GM12873 (cell line): Measurements from ENCODE around the gene NAA20.

Experiments
- TF ChIP-seq, protein P1 (sequence below): IDR thresholded peaks from 2 replicates; pipeline ENCODE4 v1.5.1; 2012; ENCODE audit warnings: low read depth, mild to moderate bottlenecking, moderate library complexity, low read length, control low read depth; ENCODE audit not compliant: insufficient read depth; ENCODE audit errors: missing control alignments

NAA20 gene

DNA sequence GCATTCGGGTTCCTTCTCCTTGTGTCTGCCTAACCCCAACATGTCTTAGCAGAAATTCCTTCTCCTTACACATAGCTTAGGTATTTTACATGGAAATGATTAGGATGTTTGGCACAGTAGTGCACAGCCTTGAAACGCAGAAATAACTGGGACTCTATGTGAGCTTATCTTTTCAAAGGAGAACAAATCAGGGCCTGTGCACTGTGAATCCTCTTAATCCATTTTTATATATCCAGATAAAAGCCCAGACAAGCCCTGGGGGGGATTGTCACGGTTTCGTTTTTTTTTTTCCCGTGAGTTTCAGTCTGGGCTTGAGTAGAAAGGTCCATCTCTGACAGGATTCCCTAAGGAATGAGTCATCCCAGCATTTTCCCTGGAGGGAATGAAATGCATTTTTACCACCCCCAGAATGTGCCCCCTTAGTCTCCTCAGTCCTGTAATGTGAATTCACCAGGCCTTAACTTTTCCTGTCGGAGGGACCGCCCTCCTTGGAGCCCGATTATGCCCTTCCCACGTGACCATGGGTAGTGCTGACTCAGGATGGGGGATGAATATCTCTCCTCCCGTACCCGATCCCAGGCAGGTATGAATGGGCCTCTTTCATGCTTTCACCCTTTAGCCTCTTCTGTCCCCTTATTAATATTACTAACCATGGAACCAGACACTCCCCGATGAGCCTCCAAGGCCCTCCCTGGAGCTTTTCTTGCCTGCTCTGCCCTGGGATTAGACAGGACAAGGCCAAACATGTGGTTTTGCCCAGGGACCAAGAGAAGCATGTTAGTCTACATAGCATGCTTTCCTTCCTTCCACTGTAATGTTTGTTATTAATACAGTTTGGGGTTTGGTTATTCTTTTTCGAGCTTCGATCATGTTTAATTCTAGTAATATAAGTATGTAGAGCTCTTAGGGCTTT is 23.9 kb upstream of the NAA20 start:
- TF ChIP-seq, protein P1, sequence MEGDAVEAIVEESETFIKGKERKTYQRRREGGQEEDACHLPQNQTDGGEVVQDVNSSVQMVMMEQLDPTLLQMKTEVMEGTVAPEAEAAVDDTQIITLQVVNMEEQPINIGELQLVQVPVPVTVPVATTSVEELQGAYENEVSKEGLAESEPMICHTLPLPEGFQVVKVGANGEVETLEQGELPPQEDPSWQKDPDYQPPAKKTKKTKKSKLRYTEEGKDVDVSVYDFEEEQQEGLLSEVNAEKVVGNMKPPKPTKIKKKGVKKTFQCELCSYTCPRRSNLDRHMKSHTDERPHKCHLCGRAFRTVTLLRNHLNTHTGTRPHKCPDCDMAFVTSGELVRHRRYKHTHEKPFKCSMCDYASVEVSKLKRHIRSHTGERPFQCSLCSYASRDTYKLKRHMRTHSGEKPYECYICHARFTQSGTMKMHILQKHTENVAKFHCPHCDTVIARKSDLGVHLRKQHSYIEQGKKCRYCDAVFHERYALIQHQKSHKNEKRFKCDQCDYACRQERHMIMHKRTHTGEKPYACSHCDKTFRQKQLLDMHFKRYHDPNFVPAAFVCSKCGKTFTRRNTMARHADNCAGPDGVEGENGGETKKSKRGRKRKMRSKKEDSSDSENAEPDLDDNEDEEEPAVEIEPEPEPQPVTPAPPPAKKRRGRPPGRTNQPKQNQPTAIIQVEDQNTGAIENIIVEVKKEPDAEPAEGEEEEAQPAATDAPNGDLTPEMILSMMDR = no peak

DNA sequence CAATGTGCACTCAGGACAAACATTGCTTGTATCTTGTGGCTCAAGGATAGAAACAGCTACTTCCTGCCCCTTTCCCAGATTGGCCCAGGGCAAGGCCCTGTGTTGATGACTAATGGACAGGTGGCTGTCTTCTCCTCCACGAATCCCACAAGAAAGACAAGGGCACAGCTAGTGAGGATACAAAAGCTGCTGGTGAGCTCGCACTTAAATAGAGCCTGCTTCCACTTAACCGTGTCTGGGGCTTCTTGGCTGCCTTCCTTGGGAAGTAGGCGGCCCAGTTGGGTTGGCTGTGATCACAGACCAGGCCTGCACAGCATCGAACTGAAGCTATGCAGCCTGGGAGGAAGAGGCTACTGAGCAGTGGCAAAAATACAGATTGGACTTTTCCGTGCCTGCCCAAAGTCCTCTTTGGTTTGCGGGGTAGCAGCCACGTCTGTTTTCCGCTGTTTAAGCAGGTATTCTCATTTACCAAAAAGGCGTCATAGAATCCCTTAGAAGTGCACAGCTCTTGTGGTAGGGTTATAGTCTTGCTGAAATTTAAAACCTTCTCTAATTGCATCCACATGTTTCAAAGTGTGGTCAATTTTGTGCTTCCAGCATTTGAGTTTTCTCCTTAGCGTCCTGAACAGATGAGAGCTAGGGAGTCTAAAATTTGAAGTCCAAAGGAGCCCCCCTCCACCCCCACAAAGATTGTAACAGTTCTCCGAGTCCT is 23.0 kb upstream of the NAA20 start:
- TF ChIP-seq, protein P1 = no peak

DNA sequence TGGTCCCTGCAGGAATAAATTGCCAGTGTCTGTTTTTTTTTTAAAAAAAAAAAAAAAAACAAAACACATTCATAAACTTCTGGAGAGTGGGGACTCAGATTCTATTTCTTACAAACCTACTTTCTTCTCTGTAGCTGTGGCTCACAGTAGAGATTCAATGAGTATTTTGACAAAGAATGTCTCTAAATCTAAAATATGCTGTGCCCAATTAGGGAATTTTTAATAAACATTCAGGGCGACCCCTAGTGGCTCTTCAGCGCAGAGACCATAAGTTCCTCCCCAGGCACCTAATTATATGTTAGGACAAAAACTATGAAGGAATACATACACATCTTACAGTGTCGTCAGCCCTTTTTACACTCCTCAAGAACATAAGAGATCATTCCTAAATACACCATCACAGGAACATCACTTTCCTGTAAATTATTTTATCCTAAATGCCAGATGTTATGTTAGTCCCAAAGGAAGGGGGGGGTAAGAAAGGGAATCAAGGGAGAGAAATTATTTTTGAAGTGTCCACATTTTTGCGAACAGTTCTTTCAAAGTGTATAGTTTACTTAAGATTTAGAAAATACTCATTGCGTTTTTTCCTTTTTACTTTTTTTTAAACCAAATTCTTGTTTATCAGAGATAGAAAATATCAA is 21.8 kb upstream of the NAA20 start:
- TF ChIP-seq, protein P1 = peak; percentile 69

DNA sequence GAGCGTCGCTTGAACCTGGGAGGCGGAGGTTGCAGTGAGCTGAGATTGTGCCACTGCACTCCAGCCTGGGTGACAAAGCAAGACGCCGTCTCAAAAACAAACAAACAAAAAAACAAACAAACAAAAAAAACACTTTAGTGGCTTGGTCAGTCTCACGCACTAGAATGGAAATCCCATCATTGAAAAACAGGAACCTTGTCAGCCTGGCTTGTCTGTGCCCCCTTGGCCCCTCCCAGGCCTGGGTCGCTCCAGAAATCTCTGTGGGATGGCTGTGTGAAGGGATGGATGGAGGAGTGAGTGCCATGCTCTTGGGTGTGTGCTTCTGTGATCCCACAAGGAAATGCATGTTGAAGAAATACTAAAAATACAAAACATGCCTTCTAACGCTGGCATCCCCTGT is 20.9 kb upstream of the NAA20 start:
- TF ChIP-seq, protein P1 = no peak

DNA sequence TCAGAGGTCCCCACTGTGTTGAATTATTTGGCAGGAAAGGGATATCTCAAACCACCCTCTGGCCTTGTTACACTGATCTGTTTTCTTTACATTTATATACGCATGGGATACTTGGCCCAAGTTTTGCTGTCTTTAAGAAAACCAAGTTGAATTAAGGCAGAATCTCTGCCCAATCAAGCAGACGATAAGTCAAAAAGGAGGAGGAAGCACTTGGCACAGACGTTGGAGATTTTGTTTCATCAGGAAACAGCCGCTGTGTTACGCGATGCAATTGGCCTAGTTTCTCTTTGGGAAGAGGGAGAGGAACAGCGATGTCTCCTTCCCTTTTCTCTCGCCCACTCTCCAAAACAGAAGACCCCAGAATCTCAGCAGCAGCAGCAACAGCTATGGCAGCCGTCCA is 20.2 kb upstream of the NAA20 start:
- TF ChIP-seq, protein P1 = no peak

DNA sequence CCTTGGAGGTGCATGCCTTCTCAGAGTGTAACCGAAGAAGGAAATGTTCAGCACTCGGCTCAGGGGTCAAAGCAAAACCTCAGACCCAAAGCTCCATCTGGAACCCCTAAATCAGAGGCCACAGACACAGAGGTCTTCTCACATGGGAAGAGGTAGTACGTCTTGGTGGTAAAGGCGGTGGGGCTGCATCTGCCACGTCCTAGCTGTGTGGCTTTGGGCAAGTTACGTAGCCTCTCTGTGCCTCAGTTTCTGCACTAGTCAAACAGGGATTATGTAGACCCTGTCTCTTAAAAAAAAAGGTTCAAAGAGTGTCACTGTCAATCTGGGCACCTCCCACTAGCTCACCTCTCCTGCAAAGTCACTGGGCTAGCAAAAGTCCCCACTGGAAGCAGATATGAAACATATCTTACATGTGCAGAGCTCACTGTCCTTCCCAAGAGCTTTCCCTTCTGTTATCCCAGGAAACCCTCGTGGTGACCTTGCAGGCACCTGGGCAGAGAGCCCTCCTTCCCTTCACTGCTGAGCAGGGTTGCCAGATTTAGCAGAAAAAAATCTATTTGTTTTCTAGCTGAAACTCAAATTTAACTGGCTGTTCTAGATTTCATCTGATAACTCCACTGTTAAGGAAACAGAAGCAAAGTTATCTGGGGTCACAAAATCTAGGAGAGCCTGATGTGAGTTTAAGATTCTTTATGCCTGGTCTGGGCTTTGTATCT is 18.0 kb upstream of the NAA20 start:
- TF ChIP-seq, protein P1 = no peak
